HL-60 (cell line): Measurements from ENCODE around the gene C12orf60.

Source experiments
- GABPA ChIP-seq: IDR thresholded peaks from 2 replicates; pipeline ENCODE4 v1.6.1; 2012; ENCODE audit warnings: low read depth
- POLR2AphosphoS5 ChIP-seq: IDR thresholded peaks from 2 replicates; pipeline ENCODE4 v1.6.1; 2012; ENCODE audit warnings: low read depth
- SPI1 ChIP-seq: IDR thresholded peaks from 2 replicates; pipeline ENCODE4 v1.6.1; 2012; ENCODE audit warnings: low read depth, mild to moderate bottlenecking, borderline replicate concordance
- TF ChIP-seq, protein P1 (sequence below): IDR thresholded peaks from one replicate; pipeline ENCODE4 v1.5.1; 2011; ENCODE audit warnings: low read length, control low read depth, inconsistent platforms; ENCODE audit not compliant: insufficient read depth
- TF ChIP-seq, protein P2 (sequence below): IDR thresholded peaks from 2 replicates; pipeline ENCODE4 v1.6.1; 2012; ENCODE audit warnings: low read depth; ENCODE audit not compliant: insufficient replicate concordance

DNA sequence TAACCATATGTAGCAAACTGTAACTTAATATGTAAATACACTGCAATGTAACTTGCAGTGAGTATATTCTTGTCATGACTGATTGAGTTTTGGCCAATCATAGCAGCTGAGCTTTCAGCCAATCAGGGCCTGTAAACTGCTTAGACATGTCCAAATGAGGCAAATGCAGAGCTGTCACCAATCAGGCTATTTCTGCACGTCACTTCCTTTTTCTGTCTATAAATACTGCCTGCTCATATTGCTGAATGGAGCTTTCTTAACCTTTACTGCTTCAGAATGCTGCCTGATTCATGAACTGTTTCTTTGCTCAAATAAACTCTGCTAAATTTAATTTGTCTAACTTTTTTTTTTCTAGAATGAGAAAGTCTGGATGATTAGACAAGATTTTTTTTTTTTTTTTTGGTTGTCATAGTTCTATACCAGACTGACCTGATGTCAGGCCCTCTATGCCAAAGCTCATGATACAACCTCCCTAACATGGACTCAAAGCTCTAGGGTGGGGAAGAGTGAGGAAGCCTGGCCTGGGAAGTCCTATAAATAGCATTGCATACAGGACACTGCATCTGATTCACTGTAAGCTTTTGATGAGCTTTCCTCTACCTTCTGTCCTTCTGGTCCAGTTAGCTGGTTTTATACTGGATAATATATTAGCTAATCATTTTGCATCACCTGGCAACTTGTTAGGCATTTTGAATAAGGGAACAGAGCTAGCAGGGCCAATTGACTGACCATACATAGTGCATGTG, 70.1 kb downstream of the C12orf60 start:
- TF ChIP-seq GABPA (no peak), POLR2AphosphoS5 (no peak), SPI1 (peak; percentile 86)
- TF ChIP-seq, protein P1, sequence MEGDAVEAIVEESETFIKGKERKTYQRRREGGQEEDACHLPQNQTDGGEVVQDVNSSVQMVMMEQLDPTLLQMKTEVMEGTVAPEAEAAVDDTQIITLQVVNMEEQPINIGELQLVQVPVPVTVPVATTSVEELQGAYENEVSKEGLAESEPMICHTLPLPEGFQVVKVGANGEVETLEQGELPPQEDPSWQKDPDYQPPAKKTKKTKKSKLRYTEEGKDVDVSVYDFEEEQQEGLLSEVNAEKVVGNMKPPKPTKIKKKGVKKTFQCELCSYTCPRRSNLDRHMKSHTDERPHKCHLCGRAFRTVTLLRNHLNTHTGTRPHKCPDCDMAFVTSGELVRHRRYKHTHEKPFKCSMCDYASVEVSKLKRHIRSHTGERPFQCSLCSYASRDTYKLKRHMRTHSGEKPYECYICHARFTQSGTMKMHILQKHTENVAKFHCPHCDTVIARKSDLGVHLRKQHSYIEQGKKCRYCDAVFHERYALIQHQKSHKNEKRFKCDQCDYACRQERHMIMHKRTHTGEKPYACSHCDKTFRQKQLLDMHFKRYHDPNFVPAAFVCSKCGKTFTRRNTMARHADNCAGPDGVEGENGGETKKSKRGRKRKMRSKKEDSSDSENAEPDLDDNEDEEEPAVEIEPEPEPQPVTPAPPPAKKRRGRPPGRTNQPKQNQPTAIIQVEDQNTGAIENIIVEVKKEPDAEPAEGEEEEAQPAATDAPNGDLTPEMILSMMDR: no peak
- TF ChIP-seq, protein P2, sequence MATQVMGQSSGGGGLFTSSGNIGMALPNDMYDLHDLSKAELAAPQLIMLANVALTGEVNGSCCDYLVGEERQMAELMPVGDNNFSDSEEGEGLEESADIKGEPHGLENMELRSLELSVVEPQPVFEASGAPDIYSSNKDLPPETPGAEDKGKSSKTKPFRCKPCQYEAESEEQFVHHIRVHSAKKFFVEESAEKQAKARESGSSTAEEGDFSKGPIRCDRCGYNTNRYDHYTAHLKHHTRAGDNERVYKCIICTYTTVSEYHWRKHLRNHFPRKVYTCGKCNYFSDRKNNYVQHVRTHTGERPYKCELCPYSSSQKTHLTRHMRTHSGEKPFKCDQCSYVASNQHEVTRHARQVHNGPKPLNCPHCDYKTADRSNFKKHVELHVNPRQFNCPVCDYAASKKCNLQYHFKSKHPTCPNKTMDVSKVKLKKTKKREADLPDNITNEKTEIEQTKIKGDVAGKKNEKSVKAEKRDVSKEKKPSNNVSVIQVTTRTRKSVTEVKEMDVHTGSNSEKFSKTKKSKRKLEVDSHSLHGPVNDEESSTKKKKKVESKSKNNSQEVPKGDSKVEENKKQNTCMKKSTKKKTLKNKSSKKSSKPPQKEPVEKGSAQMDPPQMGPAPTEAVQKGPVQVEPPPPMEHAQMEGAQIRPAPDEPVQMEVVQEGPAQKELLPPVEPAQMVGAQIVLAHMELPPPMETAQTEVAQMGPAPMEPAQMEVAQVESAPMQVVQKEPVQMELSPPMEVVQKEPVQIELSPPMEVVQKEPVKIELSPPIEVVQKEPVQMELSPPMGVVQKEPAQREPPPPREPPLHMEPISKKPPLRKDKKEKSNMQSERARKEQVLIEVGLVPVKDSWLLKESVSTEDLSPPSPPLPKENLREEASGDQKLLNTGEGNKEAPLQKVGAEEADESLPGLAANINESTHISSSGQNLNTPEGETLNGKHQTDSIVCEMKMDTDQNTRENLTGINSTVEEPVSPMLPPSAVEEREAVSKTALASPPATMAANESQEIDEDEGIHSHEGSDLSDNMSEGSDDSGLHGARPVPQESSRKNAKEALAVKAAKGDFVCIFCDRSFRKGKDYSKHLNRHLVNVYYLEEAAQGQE: no peak
